Epithelial cell of esophagus (primary cell): ENCODE data around the gene SOX15.

Experiments
- DNase-seq: peaks from one replicate; pipeline ENCODE4 v3.0.0; 2010; ENCODE audit warnings: low read depth
- H3K4me3 ChIP-seq: 2 replicates; pipeline ENCODE4 v1.5.1; 2011; ENCODE audit warnings: mild to moderate bottlenecking, low read length, control low read depth
- TF ChIP-seq, protein P1 (sequence below): IDR thresholded peaks from 2 replicates; pipeline ENCODE4 v1.5.1; 2011; ENCODE audit warnings: low read depth, mild to moderate bottlenecking, low read length, control low read depth, inconsistent platforms; ENCODE audit not compliant: insufficient read depth; ENCODE audit errors: missing control alignments

SOX15 gene

DNA sequence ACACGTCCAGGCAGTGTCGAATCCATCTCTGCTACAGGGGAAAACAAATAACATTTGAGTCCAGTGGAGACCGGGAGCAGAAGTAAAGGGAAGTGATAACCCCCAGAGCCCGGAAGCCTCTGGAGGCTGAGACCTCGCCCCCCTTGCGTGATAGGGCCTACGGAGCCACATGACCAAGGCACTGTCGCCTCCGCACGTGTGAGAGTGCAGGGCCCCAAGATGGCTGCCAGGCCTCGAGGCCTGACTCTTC, 17.6 kb downstream of the SOX15 start:
- TF ChIP-seq, protein P1, sequence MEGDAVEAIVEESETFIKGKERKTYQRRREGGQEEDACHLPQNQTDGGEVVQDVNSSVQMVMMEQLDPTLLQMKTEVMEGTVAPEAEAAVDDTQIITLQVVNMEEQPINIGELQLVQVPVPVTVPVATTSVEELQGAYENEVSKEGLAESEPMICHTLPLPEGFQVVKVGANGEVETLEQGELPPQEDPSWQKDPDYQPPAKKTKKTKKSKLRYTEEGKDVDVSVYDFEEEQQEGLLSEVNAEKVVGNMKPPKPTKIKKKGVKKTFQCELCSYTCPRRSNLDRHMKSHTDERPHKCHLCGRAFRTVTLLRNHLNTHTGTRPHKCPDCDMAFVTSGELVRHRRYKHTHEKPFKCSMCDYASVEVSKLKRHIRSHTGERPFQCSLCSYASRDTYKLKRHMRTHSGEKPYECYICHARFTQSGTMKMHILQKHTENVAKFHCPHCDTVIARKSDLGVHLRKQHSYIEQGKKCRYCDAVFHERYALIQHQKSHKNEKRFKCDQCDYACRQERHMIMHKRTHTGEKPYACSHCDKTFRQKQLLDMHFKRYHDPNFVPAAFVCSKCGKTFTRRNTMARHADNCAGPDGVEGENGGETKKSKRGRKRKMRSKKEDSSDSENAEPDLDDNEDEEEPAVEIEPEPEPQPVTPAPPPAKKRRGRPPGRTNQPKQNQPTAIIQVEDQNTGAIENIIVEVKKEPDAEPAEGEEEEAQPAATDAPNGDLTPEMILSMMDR = no peak
- peak overlapping the region; percentile 80 for H3K4me3 ChIP-seq
- DNase-seq = no peak

DNA sequence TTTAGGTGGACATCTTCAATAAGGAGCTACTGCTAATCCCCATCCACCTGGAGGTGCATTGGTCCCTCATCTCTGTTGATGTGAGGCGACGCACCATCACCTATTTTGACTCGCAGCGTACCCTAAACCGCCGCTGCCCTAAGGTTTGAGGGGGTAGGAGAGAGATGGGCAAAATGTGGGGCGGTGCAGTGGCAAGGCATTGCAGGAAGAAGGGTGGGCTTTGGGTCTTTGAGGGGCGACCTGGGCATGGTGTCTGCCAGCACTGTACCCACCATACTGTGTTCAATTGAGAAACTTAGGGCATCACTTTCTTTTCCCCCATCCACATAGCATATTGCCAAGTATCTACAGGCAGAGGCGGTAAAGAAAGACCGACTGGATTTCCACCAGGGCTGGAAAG, 19.5 kb downstream of the SOX15 start:
- TF ChIP-seq, protein P1 = no peak
- no peak for DNase-seq
- H3K4me3 ChIP-seq = no peak overlapping the region

DNA sequence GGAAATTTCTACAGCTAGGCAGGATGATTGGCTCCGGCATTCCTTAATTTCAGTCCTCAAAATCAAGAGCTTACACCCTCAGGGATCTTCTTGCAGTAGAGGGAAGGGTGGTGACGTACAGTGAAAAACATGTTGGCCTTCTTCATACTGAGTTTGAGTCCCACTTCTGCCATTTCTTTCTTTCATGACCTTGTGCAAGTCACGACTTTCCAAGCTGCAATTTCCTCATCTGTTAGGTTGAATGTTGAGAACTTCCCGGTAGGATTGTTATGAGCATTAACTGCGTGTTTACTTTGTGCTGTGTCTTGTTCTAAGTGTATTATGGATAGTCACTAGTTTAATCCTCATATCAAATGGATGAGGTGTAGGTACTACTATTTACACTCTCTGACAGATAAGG, 20.3 kb downstream of the SOX15 start:
- H3K4me3 ChIP-seq = no peak overlapping the region

DNA sequence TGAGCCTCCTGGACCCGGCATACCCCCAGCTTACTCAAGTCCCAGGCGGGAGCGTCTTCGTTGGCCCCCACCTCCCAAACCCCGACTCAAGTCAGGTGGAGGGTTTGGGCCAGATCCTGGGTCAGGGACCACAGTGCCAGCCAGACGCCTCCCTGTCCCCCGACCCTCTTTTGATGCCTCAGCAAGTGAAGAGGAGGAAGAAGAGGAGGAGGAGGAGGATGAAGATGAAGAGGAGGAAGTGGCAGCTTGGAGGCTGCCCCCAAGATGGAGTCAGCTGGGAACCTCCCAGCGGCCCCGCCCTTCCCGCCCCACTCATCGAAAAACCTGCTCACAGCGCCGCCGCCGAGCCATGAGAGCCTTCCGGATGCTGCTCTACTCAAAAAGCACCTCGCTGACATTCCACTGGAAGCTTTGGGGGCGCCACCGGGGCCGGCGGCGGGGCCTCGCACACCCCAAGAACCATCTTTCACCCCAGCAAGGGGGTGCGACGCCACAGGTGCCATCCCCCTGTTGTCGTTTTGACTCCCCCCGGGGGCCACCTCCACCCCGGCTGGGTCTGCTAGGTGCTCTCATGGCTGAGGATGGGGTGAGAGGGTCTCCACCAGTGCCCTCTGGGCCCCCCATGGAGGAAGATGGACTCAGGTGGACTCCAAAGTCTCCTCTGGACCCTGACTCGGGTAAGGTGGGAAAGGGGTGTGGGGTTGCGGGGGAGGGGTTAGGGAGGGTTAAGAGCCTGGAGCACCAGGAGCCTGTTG, 26.6 kb downstream of the SOX15 start:
- no peak for DNase-seq
- TF ChIP-seq, protein P1 = no peak
- peak overlapping the region; percentile 78 for H3K4me3 ChIP-seq

More for the DNA sequence above, 20.3 kb downstream of the SOX15 start:
- TF ChIP-seq, protein P1 = no peak
- no peak for DNase-seq

DNA sequence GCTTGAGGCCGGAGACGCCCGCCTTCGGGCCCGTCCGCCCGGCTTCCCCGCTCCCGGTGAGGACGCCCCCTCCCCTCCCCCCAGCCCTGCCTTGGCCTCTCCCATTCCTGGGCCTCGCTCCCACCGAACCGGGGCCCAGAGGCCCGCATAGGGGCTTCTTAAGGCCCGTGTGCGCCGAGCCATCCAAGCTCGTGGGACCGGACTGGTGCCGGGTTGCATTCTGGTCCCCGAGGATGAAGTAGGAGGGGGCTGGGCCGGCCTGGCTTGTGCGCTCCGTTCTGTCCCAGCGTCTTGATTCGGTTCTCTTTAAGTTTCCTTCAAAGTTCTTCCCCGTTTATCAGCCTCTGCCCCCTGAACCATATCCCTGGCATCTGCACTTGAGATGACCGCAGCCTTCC, 27.7 kb downstream of the SOX15 start:
- H3K4me3 ChIP-seq = peak overlapping the region; percentile 78
- TF ChIP-seq, protein P1 = no peak
- no peak for DNase-seq

DNA sequence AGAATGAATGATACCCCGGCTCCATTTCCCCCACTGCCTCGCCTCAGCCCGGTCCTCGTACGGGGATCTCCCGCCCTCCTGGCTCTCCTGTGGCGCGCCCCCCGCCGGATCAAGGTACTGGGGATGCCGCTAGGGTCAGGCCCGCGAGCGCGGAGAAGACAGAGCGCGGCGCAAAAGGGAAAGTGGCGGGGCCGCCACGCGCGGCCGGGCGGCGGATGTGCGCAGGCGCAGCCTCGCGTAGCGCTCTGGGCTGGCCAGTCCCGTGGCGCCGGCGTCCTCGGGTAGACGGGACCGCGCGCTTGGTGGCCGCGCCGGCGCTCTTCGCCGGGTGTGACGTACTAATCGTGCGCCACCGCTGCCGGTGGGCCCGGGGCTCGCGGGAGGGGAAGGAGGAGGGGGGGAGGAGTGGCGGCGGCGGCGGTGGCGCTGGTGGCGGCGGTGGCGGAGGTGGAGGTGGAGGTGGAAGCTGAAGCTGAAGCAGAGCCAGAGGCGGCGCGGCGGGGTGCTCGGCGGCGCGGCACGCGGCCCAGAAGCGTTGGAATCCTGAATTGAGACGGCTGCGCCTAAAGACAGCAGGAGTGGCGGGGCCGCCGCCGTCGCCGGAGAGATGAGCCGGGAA, 28.2 kb downstream of the SOX15 start, which contains the start of gene SENP3:
Gene SENP3, plus strand, starts transcription at position 331 of the 619 bp plus-strand sequence. CDS start 1,158 bp downstream, outside the sequence.
- DNase-seq = peak; percentile 93
- TF ChIP-seq, protein P1 = no peak
- H3K4me3 ChIP-seq = peak within 1 kb of the TSS; percentile 79
